Activated T-helper 1 cell treated with anti-CD3 and anti-CD28 coated beads, Interleukin-12 subunit alpha, Interleukin-12 subunit beta, Interleukin-2, Interleukin-4 antibody, amounts not matched to agents 30 ng/mL and 10 ng/mL and 1 ng/mL, durations not matched to agents 14 hours and 24 hours and 36 hours (primary cell): ENCODE data around the gene HOXB2. TPM values are rescaled to one million over a fixed set of nuclear protein-coding genes. Genes with fewer than 3 reads are reported as not detected.

Experiments
- DNase-seq: peaks from one replicate; pipeline ENCODE4 v3.0.0; 2021; ENCODE audit warnings: low spot score
- H3K27ac Mint-ChIP-seq: one replicate; pipeline ENCODE4 v1.8.0; 2021; ENCODE audit warnings: mild to moderate bottlenecking, mixed read lengths
- H3K27me3 Mint-ChIP-seq: one replicate; pipeline ENCODE4 v1.8.0; 2022; ENCODE audit warnings: mild to moderate bottlenecking, moderate library complexity, mixed read lengths; ENCODE audit not compliant: insufficient read depth
- H3K36me3 Mint-ChIP-seq: one replicate; pipeline ENCODE4 v1.8.0; 2021; ENCODE audit warnings: low read depth, mixed read lengths
- H3K4me1 Mint-ChIP-seq: one replicate; pipeline ENCODE4 v1.8.0; 2021; ENCODE audit warnings: low read depth, mixed read lengths
- H3K4me3 Mint-ChIP-seq: one replicate; pipeline ENCODE4 v1.8.0; 2021; ENCODE audit warnings: mild to moderate bottlenecking, moderate library complexity, mixed read lengths
- H3K9me3 Mint-ChIP-seq: one replicate; pipeline ENCODE4 v1.8.0; 2021; ENCODE audit warnings: mixed read lengths
- intact Hi-C: fragments of 100-400 bp; cut with micrococcal nuclease; formaldehyde crosslinking; loops from one replicate; pipeline ENCODE4 v1.15.1; 2024
- total RNA-seq: library from RNA; stranded (reverse); gene quantifications from 2 replicates; pipeline ENCODE4 v1.2.3, GENCODE V29; 2022

Gene HOXB2
- total RNA-seq: 32.5 and 32.8 TPM in 2 replicates

- no peaks in the 10 kb centered on the region for H3K9me3 Mint-ChIP-seq
- H3K27me3 Mint-ChIP-seq: peaks cover 8% of the 10 kb centered on the region
- peak within 1 kb of the TSS; percentile 95 for H3K4me3 Mint-ChIP-seq
- H3K27ac Mint-ChIP-seq: peak within 1 kb of the TSS; percentile 96
- H3K36me3 Mint-ChIP-seq: peaks cover 17% of the 10 kb centered on the region
- H3K4me1 Mint-ChIP-seq: peaks cover 63% of the 10 kb centered on the region
- intact Hi-C loops: loop anchor here (2.0 kb wide), 1 partner anchor 62 kb away; no protein-coding TSS in a partner anchor
- DNase-seq: no peak
These were observed at the start of gene HOXB2 for GRCh38 chr17:48545022-48545375. Gene HOXB2, minus strand, starts transcription at chr17:48545109. Its CDS starts 198 bp downstream, at chr17:48544911.

GRCh38 chr17:48593840-48594537, 49.1 kb upstream of the HOXB2 start:
- intact Hi-C loops: loop anchor here (1.0 to 10.0 kb wide), 5 partner anchors 258 to 569 kb away; no protein-coding TSS in a partner anchor
- peaks cover 59% of the 10 kb centered on the region for H3K4me1 Mint-ChIP-seq
- H3K4me3 Mint-ChIP-seq: peak overlapping the region; percentile 82

GRCh38 chr17:48593126-48593829, 48.4 kb upstream of the HOXB2 start, which contains the start of gene HOXB5:
Gene HOXB5, minus strand, starts transcription at chr17:48593779. Its CDS starts 97 bp downstream, at chr17:48593682.
- DNase-seq: no peak
- Mint-ChIP-seq H3K9me3 (no peaks in the 10 kb centered on the region), H3K4me1 (peaks cover 58% of the 10 kb centered on the region)

More at GRCh38 chr17:48593840-48594537, 49.1 kb upstream of the HOXB2 start:
- peak; percentile 79 for DNase-seq
- no peaks in the 10 kb centered on the region for H3K9me3 Mint-ChIP-seq
- H3K27me3 Mint-ChIP-seq: peaks cover 75% of the 10 kb centered on the region
- no peak overlapping the region for H3K27ac Mint-ChIP-seq
- peaks cover 7% of the 10 kb centered on the region for H3K36me3 Mint-ChIP-seq

GRCh38 chr17:48592577-48592976, 47.7 kb upstream of the HOXB2 start:
- no peak for DNase-seq
- Mint-ChIP-seq H3K36me3 (peaks cover 7% of the 10 kb centered on the region), H3K9me3 (no peaks in the 10 kb centered on the region), H3K27ac (no peak overlapping the region), H3K4me3 (peak overlapping the region; percentile 82), H3K4me1 (peaks cover 58% of the 10 kb centered on the region), H3K27me3 (peaks cover 70% of the 10 kb centered on the region)
- intact Hi-C loops: loop anchor here (2.0 to 10.0 kb wide), 3 partner anchors 286 to 458 kb away; no protein-coding TSS in a partner anchor

More at GRCh38 chr17:48593126-48593829, 48.4 kb upstream of the HOXB2 start, which contains the start of gene HOXB5:
- Mint-ChIP-seq H3K4me3 (peak within 1 kb of the TSS; percentile 82), H3K27ac (peak within 1 kb of the TSS; percentile 34), H3K27me3 (peaks cover 76% of the 10 kb centered on the region), H3K36me3 (peaks cover 7% of the 10 kb centered on the region)
- intact Hi-C loops: loop anchor here (1.0 to 10.0 kb wide), 4 partner anchors 286 to 568 kb away; no protein-coding TSS in a partner anchor

- H3K4me3 Mint-ChIP-seq: no peak overlapping the region
- DNase-seq: no peak
- peaks cover 58% of the 10 kb centered on the region for H3K4me1 Mint-ChIP-seq
- H3K27ac Mint-ChIP-seq: no peak overlapping the region
- H3K27me3 Mint-ChIP-seq: peaks cover 70% of the 10 kb centered on the region
- H3K9me3 Mint-ChIP-seq: no peaks in the 10 kb centered on the region
- intact Hi-C loops: loop anchor here (2.0 to 10.0 kb wide), 3 partner anchors 285 to 457 kb away; no protein-coding TSS in a partner anchor
- H3K36me3 Mint-ChIP-seq: peaks cover 7% of the 10 kb centered on the region
These were observed 47.2 kb upstream of the HOXB2 start for GRCh38 chr17:48592057-48592514.

GRCh38 chr17:48591255-48592056, 46.5 kb upstream of the HOXB2 start:
- no peak for DNase-seq
- Mint-ChIP-seq H3K36me3 (peaks cover 7% of the 10 kb centered on the region), H3K27ac (no peak overlapping the region), H3K4me3 (no peak overlapping the region), H3K27me3 (peaks cover 70% of the 10 kb centered on the region), H3K9me3 (no peaks in the 10 kb centered on the region), H3K4me1 (peaks cover 58% of the 10 kb centered on the region)
- intact Hi-C loops: loop anchor here (2.0 to 10.0 kb wide), 3 partner anchors 285 to 457 kb away; no protein-coding TSS in a partner anchor

- Mint-ChIP-seq H3K36me3 (peaks cover 5% of the 10 kb centered on the region), H3K27me3 (peaks cover 68% of the 10 kb centered on the region), H3K9me3 (no peaks in the 10 kb centered on the region), H3K4me3 (no peak overlapping the region), H3K27ac (peak overlapping the region; percentile 40), H3K4me1 (peaks cover 62% of the 10 kb centered on the region)
- intact Hi-C loops: loop anchor here (10.0 kb wide), 1 partner anchor 456 kb away; no protein-coding TSS in a partner anchor
- no peak for DNase-seq
These were observed 45.8 kb upstream of the HOXB2 start for GRCh38 chr17:48590607-48591161.

GRCh38 chr17:48589831-48590606, 45.1 kb upstream of the HOXB2 start, which contains the start of gene HOXB3:
Gene HOXB3, minus strand, starts transcription at chr17:48590241. Its CDS starts 37,767 bp downstream, at chr17:48552474.
- Mint-ChIP-seq H3K4me3 (no peak within 1 kb of the TSS), H3K27me3 (peaks cover 65% of the 10 kb centered on the region), H3K27ac (peak within 1 kb of the TSS; percentile 40), H3K36me3 (peaks cover 5% of the 10 kb centered on the region), H3K4me1 (peaks cover 64% of the 10 kb centered on the region), H3K9me3 (no peaks in the 10 kb centered on the region)
- intact Hi-C loops: loop anchor here (10.0 kb wide), 1 partner anchor 455 kb away; no protein-coding TSS in a partner anchor
- no peak for DNase-seq

GRCh38 chr17:48589060-48589830, 44.3 kb upstream of the HOXB2 start:
- Mint-ChIP-seq H3K4me1 (peaks cover 71% of the 10 kb centered on the region), H3K36me3 (peaks cover 5% of the 10 kb centered on the region), H3K27me3 (peaks cover 63% of the 10 kb centered on the region), H3K4me3 (no peak overlapping the region), H3K9me3 (no peaks in the 10 kb centered on the region), H3K27ac (no peak overlapping the region)
- intact Hi-C loops: no loop called here
- no peak for DNase-seq

GRCh38 chr17:48588528-48588927, 43.6 kb upstream of the HOXB2 start:
- no peak for DNase-seq
- Mint-ChIP-seq H3K27ac (no peak overlapping the region), H3K4me1 (peaks cover 70% of the 10 kb centered on the region), H3K4me3 (no peak overlapping the region), H3K27me3 (peaks cover 68% of the 10 kb centered on the region), H3K9me3 (no peaks in the 10 kb centered on the region), H3K36me3 (peaks cover 5% of the 10 kb centered on the region)
- intact Hi-C loops: no loop called here

GRCh38 chr17:48588074-48588415, 43.1 kb upstream of the HOXB2 start:
- peaks cover 71% of the 10 kb centered on the region for H3K27me3 Mint-ChIP-seq
- DNase-seq: no peak
- no peaks in the 10 kb centered on the region for H3K9me3 Mint-ChIP-seq
- no peak overlapping the region for H3K4me3 Mint-ChIP-seq
- peaks cover 70% of the 10 kb centered on the region for H3K4me1 Mint-ChIP-seq
- intact Hi-C loops: no loop called here
- H3K36me3 Mint-ChIP-seq: peaks cover 8% of the 10 kb centered on the region
- no peak overlapping the region for H3K27ac Mint-ChIP-seq
